A673 (cell line): ENCODE measurements around the gene GNAS. TPM values are rescaled to one million over a fixed set of nuclear protein-coding genes. Genes with fewer than 3 reads are reported as not detected.

Experiments
- BruUV-seq: library from RNA; stranded (reverse); fragments of 400-500 nt; replicated peaks from 2 replicates; lab custom pipeline; 2021; lab: Mats Ljungman, UMichigan
- CTCF ChIA-PET: fragments of 300-600 bp; sonication (Branson Sonifier 250); formaldehyde crosslinking; loops from one replicate; lab custom pipeline; 2022; ENCODE audit warnings: antibody characterized with exemption; lab: Charles Lee
- POLR2A ChIA-PET: fragments of 300-600 bp; sonication (Branson Sonifier 250); formaldehyde crosslinking; loops from one replicate; lab custom pipeline; 2022; ENCODE audit warnings: antibody characterized with exemption; ENCODE audit not compliant: low non-redundant PET; lab: Charles Lee
- DNase-seq: peaks from one replicate; pipeline ENCODE4 v3.0.0-alpha.2; 2015; ENCODE audit warnings: low spot score
- H3K27ac ChIP-seq: fragments of 200-600 bp; sonication (generic); 2 replicates; pipeline ENCODE4 v1.5.1; 2016; ENCODE audit warnings: mixed run types, low read depth, mild to moderate bottlenecking, mixed read lengths, antibody characterized with exemption, low read length; ENCODE audit not compliant: poor library complexity, severe bottlenecking
- H3K27me3 ChIP-seq: fragments of 200-600 bp; sonication (generic); replicated peaks from 2 replicates; pipeline ENCODE4 v1.6.1; 2017; ENCODE audit warnings: mixed run types, low read depth, mild to moderate bottlenecking, mixed read lengths, antibody characterized with exemption, low read length; ENCODE audit not compliant: insufficient read depth, poor library complexity
- H3K36me3 ChIP-seq: fragments of 200-600 bp; sonication (generic); 2 replicates; pipeline ENCODE4 v1.6.1; 2016; ENCODE audit warnings: mixed run types, mild to moderate bottlenecking, mixed read lengths, antibody characterized with exemption, low read length; ENCODE audit not compliant: insufficient read depth, poor library complexity, severe bottlenecking
- H3K4me1 ChIP-seq: fragments of 200-600 bp; sonication (generic); 2 replicates; pipeline ENCODE4 v1.6.1; 2017; ENCODE audit warnings: mixed run types, mild to moderate bottlenecking, mixed read lengths, antibody characterized with exemption, low read length; ENCODE audit not compliant: insufficient read depth, poor library complexity, severe bottlenecking
- H3K4me3 ChIP-seq: fragments of 200-600 bp; sonication (generic); 2 replicates; pipeline ENCODE4 v1.5.1; 2016; ENCODE audit warnings: low read depth, mixed run types, mild to moderate bottlenecking, mixed read lengths, low read length; ENCODE audit not compliant: poor library complexity, severe bottlenecking
- H3K9me3 ChIP-seq: fragments of 200-600 bp; sonication (generic); 2 replicates; pipeline ENCODE4 v1.6.1; 2016; ENCODE audit warnings: mixed run types, low read depth, mild to moderate bottlenecking, mixed read lengths, antibody characterized with exemption, low read length; ENCODE audit not compliant: poor library complexity, severe bottlenecking
- CTCF ChIP-seq: fragments of 300-800, 200-600 bp; sonication (generic); conservative IDR thresholded peaks from 2 replicates; pipeline ENCODE4 v1.5.1; 2017; ENCODE audit warnings: low read depth, mild to moderate bottlenecking, antibody characterized with exemption, low read length, moderate library complexity, mixed read lengths
- EZH2 ChIP-seq: fragments of 200-600 bp; sonication (generic); IDR thresholded peaks from 2 replicates; pipeline ENCODE4 v1.6.1; 2017; ENCODE audit warnings: borderline replicate concordance, low read depth, mild to moderate bottlenecking, mixed read lengths, antibody characterized with exemption, low read length; ENCODE audit not compliant: poor library complexity, severe bottlenecking
- intact Hi-C: fragments of 100-400 bp; cut with micrococcal nuclease; formaldehyde crosslinking; loops from one replicate; pipeline ENCODE4 v1.10.0; 2022; ENCODE audit not compliant: unreplicated experiment
- total RNA-seq: library from RNA; stranded (reverse); gene quantifications from 2 replicates; pipeline ENCODE4 v1.2.3, GENCODE V29; 2021

GNAS gene
- total RNA-seq, 1 experiment from 2014 or later = 1,108 TPM

GRCh38 chr20:58896820-58897219 lies 44.3 kb downstream of the GNAS start:
- peaks cover 29% of the 10 kb centered on the region for H3K36me3 ChIP-seq
- BruUV-seq = no TSS peak
- POLR2A ChIA-PET = no interaction called here
- peaks cover 67% of the 10 kb centered on the region for H3K4me1 ChIP-seq
- intact Hi-C loops = no loop called here
- no peaks in the 10 kb centered on the region for H3K9me3 ChIP-seq
- H3K4me3 ChIP-seq = no peak overlapping the region
- DNase-seq = no peak
- CTCF ChIA-PET = no interaction called here
- TF ChIP-seq EZH2 (no peak), CTCF (no peak)
- no peak overlapping the region for H3K27ac ChIP-seq
- no peaks in the 10 kb centered on the region for H3K27me3 ChIP-seq

GRCh38 chr20:58897488-58897887 lies 45.0 kb downstream of the GNAS start:
- TF ChIP-seq CTCF = no peak
- no peak for TF ChIP-seq EZH2
- POLR2A ChIA-PET = interaction anchor here (0.6 kb wide), 1 partner anchor 268 kb away, joined by 4 read pairs; no protein-coding TSS in a partner anchor
- no TSS peak for BruUV-seq
- CTCF ChIA-PET = no interaction called here
- intact Hi-C loops = no loop called here
- no peak for DNase-seq
- no peaks in the 10 kb centered on the region for H3K27me3 ChIP-seq
- H3K9me3 ChIP-seq = no peaks in the 10 kb centered on the region
- no peak overlapping the region for H3K27ac ChIP-seq
- peaks cover 67% of the 10 kb centered on the region for H3K4me1 ChIP-seq
- H3K4me3 ChIP-seq = no peak overlapping the region
- peaks cover 35% of the 10 kb centered on the region for H3K36me3 ChIP-seq

GRCh38 chr20:58898629-58899408 lies 46.3 kb downstream of the GNAS start:
- H3K4me1 ChIP-seq = peaks cover 60% of the 10 kb centered on the region
- H3K36me3 ChIP-seq = peaks cover 45% of the 10 kb centered on the region
- CTCF ChIA-PET = no interaction called here
- POLR2A ChIA-PET = no interaction called here
- TF ChIP-seq CTCF (no peak), EZH2 (no peak)
- BruUV-seq = no TSS peak
- no peak overlapping the region for H3K4me3 ChIP-seq
- intact Hi-C loops = no loop called here
- no peak for DNase-seq
- H3K9me3 ChIP-seq = no peaks in the 10 kb centered on the region
- no peaks in the 10 kb centered on the region for H3K27me3 ChIP-seq
- H3K27ac ChIP-seq = no peak overlapping the region
